ENCODE measurements around the gene MSRB3. TPM values are rescaled to one million over a fixed set of nuclear protein-coding genes. Genes with fewer than 3 reads are reported as not detected.

The MSRB3 gene
- total RNA-seq, 1 experiment from 2014 or later, result 1.8 TPM

GRCh38 chr12:65296508-65297265 lies 18.2 kb downstream of the MSRB3 start:
- H3K27me3 Mint-ChIP-seq (ENCODE audit: low read depth), result no peaks in the 10 kb centered on the region
- no peaks in the 10 kb centered on the region for H3K36me3 Mint-ChIP-seq
- H3K4me1 Mint-ChIP-seq, result no peaks in the 10 kb centered on the region
- H3K27ac Mint-ChIP-seq, result no peak overlapping the region
- ChIA-PET CTCF (no interaction called here), POLR2A (no interaction called here)
- ATAC-seq (no peak), DNase-seq (ENCODE audit: low spot score) (no peak)
- peaks cover 8% of the 10 kb centered on the region for H3K9me3 Mint-ChIP-seq
- no peak for TF ChIP-seq KAT7 (CRISPR knock-in tag; IDR thresholded peaks at IDR 0.05; ENCODE audit: borderline replicate concordance)
- TF ChIP-seq ATF3 (CRISPR knock-in tag; conservative IDR thresholded peaks at IDR 0.05), result no peak
- no peak for TF ChIP-seq JAZF1 (CRISPR knock-in tag; IDR thresholded peaks at IDR 0.05)
- no peak for TF ChIP-seq HMGA2 (CRISPR knock-in tag; IDR thresholded peaks at IDR 0.05)
- no peak for TF ChIP-seq E2F5 (CRISPR knock-in tag; IDR thresholded peaks at IDR 0.05)
- TF ChIP-seq OVOL2 (CRISPR knock-in tag; IDR thresholded peaks at IDR 0.05; ENCODE audit: borderline replicate concordance), result no peak
- no peak for TF ChIP-seq PRRX2 (CRISPR knock-in tag; IDR thresholded peaks at IDR 0.05)
- no peak for TF ChIP-seq IRF2 (CRISPR knock-in tag; IDR thresholded peaks at IDR 0.05; ENCODE audit: borderline replicate concordance, low read depth)
- no peak for TF ChIP-seq FOXP1 (CRISPR knock-in tag; IDR thresholded peaks at IDR 0.05; ENCODE audit: borderline replicate concordance)
- TF ChIP-seq ZNF263 (CRISPR knock-in tag; IDR thresholded peaks at IDR 0.05; ENCODE audit: low read depth), result no peak
- TF ChIP-seq TP53 (CRISPR knock-in tag; IDR thresholded peaks at IDR 0.05), result no peak
- TF ChIP-seq JUN (CRISPR knock-in tag; IDR thresholded peaks at IDR 0.05), result no peak
- no peak for TF ChIP-seq FOXJ3 (CRISPR knock-in tag; IDR thresholded peaks at IDR 0.05; ENCODE audit: borderline replicate concordance)
- no peak for TF ChIP-seq ZNF317 (CRISPR knock-in tag; IDR thresholded peaks at IDR 0.05; ENCODE audit: borderline replicate concordance, low read depth)
- no peak for TF ChIP-seq NR3C1 (CRISPR knock-in tag; conservative IDR thresholded peaks at IDR 0.05; ENCODE audit: low read depth)
- no peak for TF ChIP-seq MLX (CRISPR knock-in tag; IDR thresholded peaks at IDR 0.05)
- H3K4me3 Mint-ChIP-seq, result no peak overlapping the region

- no peak overlapping the region for H3K27ac Mint-ChIP-seq
- TF ChIP-seq FOXP1 (CRISPR knock-in tag; IDR thresholded peaks at IDR 0.05; ENCODE audit: borderline replicate concordance) (no peak), TEAD4 (CRISPR knock-in tag; IDR thresholded peaks at IDR 0.05) (no peak), CREB1 (CRISPR knock-in tag; IDR thresholded peaks at IDR 0.05) (no peak), E2F5 (CRISPR knock-in tag; IDR thresholded peaks at IDR 0.05) (no peak), SP1 (CRISPR knock-in tag; conservative IDR thresholded peaks at IDR 0.05) (no peak), NR3C1 (CRISPR knock-in tag; conservative IDR thresholded peaks at IDR 0.05; ENCODE audit: low read depth) (no peak), TCF7 (CRISPR knock-in tag; IDR thresholded peaks at IDR 0.05; ENCODE audit: low read depth) (no peak), SMAD4 (CRISPR knock-in tag; IDR thresholded peaks at IDR 0.05) (no peak)
- TF ChIP-seq, protein P1, sequence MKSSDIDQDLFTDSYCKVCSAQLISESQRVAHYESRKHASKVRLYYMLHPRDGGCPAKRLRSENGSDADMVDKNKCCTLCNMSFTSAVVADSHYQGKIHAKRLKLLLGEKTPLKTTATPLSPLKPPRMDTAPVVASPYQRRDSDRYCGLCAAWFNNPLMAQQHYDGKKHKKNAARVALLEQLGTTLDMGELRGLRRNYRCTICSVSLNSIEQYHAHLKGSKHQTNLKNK (CRISPR knock-in tag; IDR thresholded peaks at IDR 0.05), result no peak
- TF ChIP-seq, protein P2, sequence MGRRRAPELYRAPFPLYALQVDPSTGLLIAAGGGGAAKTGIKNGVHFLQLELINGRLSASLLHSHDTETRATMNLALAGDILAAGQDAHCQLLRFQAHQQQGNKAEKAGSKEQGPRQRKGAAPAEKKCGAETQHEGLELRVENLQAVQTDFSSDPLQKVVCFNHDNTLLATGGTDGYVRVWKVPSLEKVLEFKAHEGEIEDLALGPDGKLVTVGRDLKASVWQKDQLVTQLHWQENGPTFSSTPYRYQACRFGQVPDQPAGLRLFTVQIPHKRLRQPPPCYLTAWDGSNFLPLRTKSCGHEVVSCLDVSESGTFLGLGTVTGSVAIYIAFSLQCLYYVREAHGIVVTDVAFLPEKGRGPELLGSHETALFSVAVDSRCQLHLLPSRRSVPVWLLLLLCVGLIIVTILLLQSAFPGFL (CRISPR knock-in tag; IDR thresholded peaks at IDR 0.05; ENCODE audit: borderline replicate concordance), result no peak
- TF ChIP-seq, protein P3, sequence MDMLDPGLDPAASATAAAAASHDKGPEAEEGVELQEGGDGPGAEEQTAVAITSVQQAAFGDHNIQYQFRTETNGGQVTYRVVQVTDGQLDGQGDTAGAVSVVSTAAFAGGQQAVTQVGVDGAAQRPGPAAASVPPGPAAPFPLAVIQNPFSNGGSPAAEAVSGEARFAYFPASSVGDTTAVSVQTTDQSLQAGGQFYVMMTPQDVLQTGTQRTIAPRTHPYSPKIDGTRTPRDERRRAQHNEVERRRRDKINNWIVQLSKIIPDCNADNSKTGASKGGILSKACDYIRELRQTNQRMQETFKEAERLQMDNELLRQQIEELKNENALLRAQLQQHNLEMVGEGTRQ (CRISPR knock-in tag; IDR thresholded peaks at IDR 0.05), result no peak
- TF ChIP-seq, protein P4, sequence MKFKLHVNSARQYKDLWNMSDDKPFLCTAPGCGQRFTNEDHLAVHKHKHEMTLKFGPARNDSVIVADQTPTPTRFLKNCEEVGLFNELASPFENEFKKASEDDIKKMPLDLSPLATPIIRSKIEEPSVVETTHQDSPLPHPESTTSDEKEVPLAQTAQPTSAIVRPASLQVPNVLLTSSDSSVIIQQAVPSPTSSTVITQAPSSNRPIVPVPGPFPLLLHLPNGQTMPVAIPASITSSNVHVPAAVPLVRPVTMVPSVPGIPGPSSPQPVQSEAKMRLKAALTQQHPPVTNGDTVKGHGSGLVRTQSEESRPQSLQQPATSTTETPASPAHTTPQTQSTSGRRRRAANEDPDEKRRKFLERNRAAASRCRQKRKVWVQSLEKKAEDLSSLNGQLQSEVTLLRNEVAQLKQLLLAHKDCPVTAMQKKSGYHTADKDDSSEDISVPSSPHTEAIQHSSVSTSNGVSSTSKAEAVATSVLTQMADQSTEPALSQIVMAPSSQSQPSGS (CRISPR knock-in tag; IDR thresholded peaks at IDR 0.05; ENCODE audit: borderline replicate concordance, low read depth), result no peak
- TF ChIP-seq, protein P5, sequence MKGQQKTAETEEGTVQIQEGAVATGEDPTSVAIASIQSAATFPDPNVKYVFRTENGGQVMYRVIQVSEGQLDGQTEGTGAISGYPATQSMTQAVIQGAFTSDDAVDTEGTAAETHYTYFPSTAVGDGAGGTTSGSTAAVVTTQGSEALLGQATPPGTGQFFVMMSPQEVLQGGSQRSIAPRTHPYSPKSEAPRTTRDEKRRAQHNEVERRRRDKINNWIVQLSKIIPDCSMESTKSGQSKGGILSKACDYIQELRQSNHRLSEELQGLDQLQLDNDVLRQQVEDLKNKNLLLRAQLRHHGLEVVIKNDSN (CRISPR knock-in tag; IDR thresholded peaks at IDR 0.05), result no peak
Observed at GRCh38 chr12:65300097-65300496, 21.6 kb downstream of the MSRB3 start.

More at GRCh38 chr12:65300097-65300496, 21.6 kb downstream of the MSRB3 start:
- no peaks in the 10 kb centered on the region for H3K36me3 Mint-ChIP-seq
- no peaks in the 10 kb centered on the region for H3K27me3 Mint-ChIP-seq (ENCODE audit: low read depth)
- peaks cover 8% of the 10 kb centered on the region for H3K9me3 Mint-ChIP-seq
- peaks cover 7% of the 10 kb centered on the region; the same call in 1 of the 2 replicates for H3K4me1 Mint-ChIP-seq
- DNase-seq (ENCODE audit: low spot score), result no peak
- no peak overlapping the region for H3K4me3 Mint-ChIP-seq
- POLR2A ChIA-PET, result no interaction called here
- no peak for ATAC-seq
- CTCF ChIA-PET, result interaction anchor here (0.6 to 4.8 kb wide), 10 partner anchors 11 to 807 kb away, joined by 3 to 22 read pairs (median 4); no protein-coding TSS in a partner anchor
